Stimulated activated CD8-positive, alpha-beta memory T cell treated with anti-CD3 and anti-CD28 coated beads, Interleukin-7, amount 100 ng/mL, for 48 hours (primary cell): ENCODE measurements around the gene NSD1.
"Not testable (repeated sequence)": the region's sequence is repeated elsewhere in the genome, so short reads cannot be mapped to it uniquely, and the experiment has no call there.

Experiments
- DNase-seq, 2 donors: peaks; one replicate each; pipeline ENCODE4 v3.0.0-alpha.2; 2020; ENCODE audit warnings: low read depth in 1 of 2; ENCODE audit errors: extremely low read depth in 1 of 2

Gene NSD1

GRCh38 chr5:177225798-177226197, 92.2 kb downstream of the NSD1 start:
- no peak for DNase-seq

DNA sequence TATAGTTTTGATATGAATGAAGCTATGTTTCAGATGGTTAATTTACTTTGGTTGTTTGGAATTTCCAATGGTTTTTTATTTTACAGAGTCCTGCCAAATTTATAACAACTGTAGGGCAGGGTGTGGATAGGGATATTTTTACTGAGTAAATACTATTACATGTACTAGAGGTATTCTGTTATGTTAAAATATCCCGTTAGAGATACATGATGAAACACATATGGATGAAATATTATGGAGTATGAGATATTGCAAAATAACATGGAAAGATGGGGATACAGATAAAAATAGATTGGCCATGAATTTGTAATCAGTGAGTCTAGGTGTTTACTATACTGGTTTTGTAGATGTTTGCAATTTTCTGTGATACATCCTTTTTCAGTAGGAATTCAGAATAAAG, 93.3 kb downstream of the NSD1 start:
- DNase-seq: no peak

DNA sequence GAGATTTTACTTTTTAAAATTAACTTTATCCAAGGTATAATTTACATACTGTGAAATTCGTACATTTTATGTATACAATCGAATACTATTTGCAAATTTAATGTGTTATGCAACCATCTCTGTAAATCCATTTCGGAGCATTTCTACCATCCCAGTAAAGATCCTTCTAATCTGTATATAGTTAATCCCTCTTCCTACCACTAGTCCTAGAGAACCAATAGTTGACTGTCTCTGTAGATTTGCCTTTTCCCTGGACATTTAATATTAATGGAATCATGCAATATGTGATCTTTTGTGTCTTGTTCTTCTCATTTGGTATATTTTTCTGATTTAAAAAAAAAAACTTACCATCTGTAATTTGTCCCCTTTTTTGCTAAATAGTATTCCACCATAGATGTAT, 95.2 kb downstream of the NSD1 start:
- DNase-seq: no peak

DNA sequence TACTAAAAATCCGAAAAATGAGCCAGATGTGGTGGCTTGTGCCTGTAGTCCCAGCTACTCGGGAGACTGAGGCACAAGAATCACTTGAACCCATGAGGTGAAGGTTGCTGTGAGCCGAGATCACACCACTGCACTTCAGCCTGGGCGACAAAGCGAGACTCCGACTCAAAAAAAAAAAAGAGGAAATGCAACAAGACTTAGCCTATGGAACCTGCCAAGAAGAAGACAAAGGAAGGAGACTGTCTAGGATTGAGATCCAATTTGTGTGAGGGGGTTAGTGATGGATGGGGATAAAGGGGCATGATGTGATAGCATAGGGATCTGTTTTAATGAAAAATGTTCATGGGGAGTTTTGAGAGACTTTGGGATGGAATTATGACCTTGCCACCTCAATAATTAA, 97.1 kb downstream of the NSD1 start:
- DNase-seq: no peak

DNA sequence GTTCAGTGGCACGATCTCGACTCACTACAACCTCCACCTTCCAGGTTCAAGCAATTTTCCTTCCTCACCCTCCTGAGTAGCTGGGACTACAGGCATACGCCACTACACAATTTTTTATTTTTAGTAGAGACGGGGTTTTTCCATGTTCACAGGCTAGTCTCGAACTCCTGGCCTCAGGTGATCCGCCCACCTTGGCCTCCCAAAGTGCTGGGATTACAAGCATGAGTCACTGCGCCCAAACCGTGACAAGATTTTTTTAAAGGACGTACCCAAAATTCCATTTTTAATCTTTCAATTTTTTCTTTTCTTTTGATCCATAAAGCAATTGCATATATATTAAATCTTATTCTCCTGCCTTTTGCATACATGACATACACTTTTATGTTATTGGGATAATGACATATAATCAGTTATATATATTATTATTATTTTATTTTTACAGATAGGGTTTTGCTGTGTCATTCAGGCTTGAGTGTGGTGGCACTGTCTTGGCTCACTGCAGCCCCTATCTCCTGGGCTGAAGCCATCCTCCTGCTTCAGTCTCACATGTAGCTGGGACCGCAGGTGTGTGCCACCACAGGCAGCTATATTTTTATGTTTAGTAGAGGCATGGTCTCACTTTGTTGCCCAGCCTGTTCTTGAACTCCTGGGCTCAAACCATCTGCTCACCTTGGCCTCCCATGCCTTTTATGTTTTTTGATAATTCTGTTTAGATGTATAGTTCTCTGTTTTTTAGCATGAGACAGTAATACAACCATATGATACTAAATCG, 98.1 kb downstream of the NSD1 start:
- DNase-seq: no peak

DNA sequence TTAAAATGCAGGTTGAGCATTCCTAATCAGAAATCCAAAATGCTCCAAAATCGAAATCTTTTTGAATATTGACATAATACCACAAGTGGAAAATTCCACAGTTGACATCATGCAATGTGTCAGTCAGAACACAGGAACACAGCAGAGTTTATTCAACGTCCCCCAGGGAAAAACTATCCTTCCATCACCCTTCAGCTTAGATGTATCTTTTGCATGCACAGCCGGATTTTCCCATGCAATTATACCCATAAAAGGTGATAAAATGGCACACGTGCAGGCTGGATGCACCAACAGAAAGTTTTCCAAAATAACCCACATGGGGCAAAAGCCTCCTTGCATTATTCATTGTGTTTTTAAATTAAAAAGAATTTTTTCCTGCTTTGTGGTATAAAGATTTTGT, 98.8 kb downstream of the NSD1 start:
- DNase-seq: no peak

DNA sequence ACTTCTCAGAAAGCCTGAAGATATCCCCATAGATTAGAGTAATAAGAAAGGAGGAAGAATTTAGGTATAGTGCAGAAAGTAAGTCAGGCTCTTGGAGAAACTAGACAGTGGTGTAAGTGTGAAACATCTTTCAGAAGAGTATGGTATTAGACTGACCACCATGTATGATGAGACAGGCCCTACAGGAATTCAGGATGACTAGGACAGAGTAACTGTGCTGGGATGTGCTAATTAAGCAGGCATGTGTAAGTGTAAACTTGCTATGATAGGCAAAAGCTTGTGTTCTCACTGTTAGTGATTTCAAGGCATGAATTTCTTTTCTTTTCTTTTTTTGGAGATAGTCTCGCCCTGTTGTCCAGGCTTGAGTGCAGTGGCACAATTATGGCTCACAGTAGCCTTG, 99.2 kb downstream of the NSD1 start:
- no peak for DNase-seq

DNA sequence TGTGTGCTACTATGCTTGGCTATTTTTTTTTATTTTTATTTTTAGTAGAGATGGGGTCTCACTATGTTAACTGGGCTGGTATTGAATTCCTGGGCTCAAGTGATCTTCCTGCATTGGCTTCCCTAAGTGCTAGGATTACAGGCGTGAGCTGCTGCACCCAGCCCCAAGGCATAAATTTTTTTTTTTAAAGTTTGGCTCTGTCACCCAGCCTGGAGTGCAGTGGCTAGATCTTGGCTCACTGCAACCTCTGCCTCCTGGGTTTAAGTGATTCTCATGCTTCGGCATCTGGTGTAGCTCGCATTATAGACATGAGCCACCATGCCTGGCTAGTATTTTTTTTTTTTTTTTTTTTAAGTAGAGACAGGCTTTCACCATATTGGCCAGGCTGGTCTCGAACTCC, 99.6 kb downstream of the NSD1 start:
- DNase-seq: no peak

DNA sequence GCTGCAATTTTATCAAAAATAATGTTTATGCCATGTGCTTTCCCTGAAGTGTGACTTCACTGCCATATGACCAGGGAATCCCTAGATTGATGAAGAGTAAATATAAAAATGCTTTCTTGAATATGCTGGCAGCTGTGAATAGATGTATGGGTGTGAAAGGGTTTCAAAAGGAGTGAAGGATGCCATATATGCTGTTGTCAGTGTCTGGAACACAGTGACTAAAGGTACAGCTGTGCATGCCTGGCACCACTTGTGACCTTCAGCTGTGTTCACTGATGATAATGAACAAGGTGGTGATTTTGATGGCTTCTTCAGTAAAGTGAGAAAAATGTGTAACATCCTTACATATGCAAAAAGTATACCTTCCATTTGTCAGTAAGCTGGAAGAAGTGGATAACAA, 100.2 kb downstream of the NSD1 start:
- no peak for DNase-seq

- no peak for DNase-seq
Observed at GRCh38 chr5:177234841-177235240, 101.3 kb downstream of the NSD1 start.

- DNase-seq: no peak
Observed at GRCh38 chr5:177241768-177242167, 108.2 kb downstream of the NSD1 start.

- no peak for DNase-seq
Observed at GRCh38 chr5:177242304-177242703, 108.7 kb downstream of the NSD1 start.

DNA sequence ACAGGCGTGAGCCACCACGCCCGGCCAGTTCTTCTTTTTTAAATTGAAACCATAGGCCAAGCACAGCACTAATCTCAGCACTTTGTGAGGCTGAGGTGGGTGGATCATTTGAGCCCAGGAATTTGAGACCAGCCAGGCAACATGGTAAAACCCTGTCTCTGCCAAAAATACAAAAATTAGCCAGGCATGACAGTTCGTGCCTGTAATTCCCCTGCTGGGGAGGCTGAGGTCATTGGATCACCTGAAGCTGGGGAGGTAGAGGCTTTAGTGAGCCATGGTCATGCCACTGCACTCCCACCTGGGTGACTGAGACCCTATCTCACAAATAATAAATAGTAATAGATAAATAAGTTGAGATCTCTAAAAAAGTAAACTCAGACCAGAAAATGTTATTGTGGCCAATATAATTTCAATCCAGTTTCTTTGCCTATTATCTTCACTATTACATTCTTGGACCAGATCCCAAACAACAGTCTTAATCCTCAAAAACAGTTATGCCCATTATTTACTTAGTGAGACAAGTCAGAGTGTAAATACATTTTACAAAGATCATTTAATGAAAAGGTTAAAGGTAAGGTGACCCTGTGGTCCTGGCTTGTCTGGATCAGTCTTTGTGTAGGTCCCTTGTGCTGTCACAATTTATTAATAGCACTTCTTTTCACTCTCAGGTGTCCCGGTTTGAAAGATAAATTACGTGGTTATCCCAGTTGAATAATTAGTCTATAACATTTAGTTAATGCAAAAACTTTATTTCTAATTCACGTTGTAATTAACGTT, 116.4 kb downstream of the NSD1 start:
- DNase-seq: no peak

DNA sequence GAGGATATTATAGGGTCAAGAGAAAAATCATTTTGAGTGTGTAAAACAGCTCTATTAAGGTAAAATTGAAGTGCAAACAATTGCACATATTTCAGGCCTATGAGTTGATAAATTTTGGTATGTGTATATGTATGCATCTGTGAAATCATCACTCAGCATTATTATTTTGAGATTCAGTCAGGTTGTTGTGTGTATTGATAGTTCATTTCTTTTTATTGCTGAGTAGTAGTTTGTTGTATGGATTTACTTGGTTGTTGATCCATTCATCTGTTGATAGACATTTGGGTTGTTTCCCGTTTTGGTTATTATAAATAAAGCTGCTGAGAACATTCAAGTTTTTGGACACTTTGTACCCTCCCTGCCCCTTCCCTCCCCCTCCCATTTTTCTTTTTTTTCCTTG, 119.7 kb downstream of the NSD1 start:
- no peak for DNase-seq

DNA sequence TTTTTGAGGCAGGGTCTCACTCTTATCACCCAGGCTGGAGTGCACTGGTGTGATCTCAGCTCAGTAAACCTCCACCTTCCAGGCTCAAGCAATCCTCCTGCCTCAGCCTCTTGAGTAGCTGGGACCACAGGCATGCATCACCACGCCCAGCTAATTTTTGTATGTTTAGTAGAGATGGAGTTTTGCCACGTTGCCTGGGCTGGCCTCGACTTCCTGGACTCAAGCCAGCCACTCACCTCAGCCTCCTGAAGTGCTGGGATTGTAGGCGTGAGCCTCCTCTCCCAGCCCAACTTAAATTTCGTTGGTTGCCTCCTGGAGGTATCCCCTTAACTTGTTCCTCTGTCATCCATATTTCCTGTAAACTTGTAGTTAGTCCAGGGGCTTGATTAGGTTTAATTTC, 122.7 kb downstream of the NSD1 start:
- DNase-seq: no peak

GRCh38 chr5:177258711-177259110, 125.1 kb downstream of the NSD1 start:
- not testable (repeated sequence) for DNase-seq

DNA sequence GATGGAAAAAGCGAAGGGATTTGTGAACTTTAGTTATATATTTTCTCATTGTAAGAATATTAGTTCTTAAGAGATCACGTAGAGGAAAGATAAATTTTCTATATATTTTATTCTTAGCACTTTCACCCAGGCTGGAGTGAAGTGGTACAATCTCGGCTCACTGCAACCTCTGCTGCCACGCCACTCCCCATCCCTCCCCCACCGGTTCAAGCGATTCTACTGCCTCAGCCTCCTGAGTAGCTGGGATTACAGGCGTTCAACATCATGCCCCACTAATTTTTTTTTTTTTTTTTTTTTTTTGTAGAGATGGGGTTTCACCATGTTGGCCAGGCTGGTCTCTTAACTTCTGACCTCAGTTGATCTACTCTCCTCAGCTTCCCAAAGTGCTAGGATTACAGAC, 127.4 kb downstream of the NSD1 start:
- DNase-seq: no peak

GRCh38 chr5:177261510-177261909, 127.9 kb downstream of the NSD1 start:
- no peak for DNase-seq

- DNase-seq: no peak
Observed at GRCh38 chr5:177264178-177264577, 130.6 kb downstream of the NSD1 start.

DNA sequence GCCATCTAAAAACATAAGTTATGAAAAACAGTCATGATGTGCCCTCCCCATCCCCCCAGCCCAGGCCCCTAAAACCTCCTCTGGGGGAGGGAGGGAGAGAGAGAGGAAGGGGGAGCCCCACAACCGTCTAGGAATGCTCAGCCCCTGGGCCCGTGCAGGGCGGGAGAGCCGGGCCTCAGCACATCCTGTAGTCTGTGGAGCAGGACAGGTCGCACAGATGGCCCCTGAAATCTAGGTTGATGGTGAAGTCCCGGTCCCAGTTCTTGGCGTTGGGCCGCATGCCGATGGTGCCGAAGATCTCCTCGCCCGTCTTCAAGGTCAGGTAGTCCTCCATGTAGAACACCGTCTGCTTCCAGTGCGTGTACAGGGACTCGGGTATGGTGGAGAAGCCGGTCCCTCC, 131.8 kb downstream of the NSD1 start:
- DNase-seq: no peak

GRCh38 chr5:177269232-177269895, 135.8 kb downstream of the NSD1 start:
- DNase-seq: no peak

DNA sequence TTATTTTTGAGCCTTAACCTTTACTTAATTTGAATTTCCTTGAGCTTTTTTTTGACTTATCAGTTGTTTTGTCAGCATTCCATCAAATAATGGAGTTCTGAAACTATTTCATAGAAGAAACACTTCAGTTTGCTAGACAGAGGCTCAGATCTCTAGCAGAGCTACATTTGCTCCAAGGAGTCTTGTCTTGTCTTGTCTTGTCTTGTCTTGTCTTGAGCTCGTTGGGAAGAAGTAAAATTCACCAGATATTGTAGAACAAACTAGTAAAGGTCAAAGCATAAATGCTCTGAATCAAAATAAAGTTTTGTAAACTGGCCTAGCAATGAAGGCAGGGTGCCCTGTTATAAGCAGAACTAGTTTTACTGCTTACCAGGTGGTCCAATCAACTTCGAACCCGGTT, 136.4 kb downstream of the NSD1 start:
- no peak for DNase-seq
